Esophagus squamous epithelium (tissue), 4 donors: ENCODE data around the gene ANXA2.
"Not testable (repeated sequence)": the region's sequence is repeated elsewhere in the genome, so short reads cannot be mapped to it uniquely, and the experiment has no call there.

ENCODE experiments used
- CTCF ChIP-seq, 6 experiments: fragments of 450-650 bp in 4 of 6; fragments of 200-600 bp in 2 of 6; sonication (generic) in 2 of 6; IDR thresholded peaks; one replicate each; pipeline ENCODE4 v1.5.1; 2016 to 2019; ENCODE audit warnings: antibody characterized with exemption in 6 of 6, mild to moderate bottlenecking in 4 of 6, moderate library complexity in 4 of 6
- POLR2A ChIP-seq, 4 donors: fragments of 450-650 bp; IDR thresholded peaks; one replicate each; pipeline ENCODE4 v1.6.1; 2017; ENCODE audit warnings: antibody characterized with exemption in 4 of 4, mild to moderate bottlenecking in 4 of 4, moderate library complexity in 3 of 4

GRCh38 chr15:60335296-60335695, 62.5 kb downstream of the ANXA2 start:
- not testable (repeated sequence) for TF ChIP-seq POLR2A, CTCF (IDR thresholded peaks at IDR 0.05)
